HUES48 (cell line): ENCODE results near the gene OR10R2.
A peak's percentile ranks its signal among the peaks of the same experiment; 100 is the strongest.

Source experiments
- H3K27ac ChIP-seq: one replicate; pipeline ENCODE4 v1.7.0; 2013; ENCODE audit warnings: low read depth, low read length, inconsistent platforms
- H3K27me3 ChIP-seq: 2 replicates; pipeline ENCODE4 v1.6.1; 2013; ENCODE audit warnings: mild to moderate bottlenecking, low read length; ENCODE audit not compliant: control insufficient read depth, insufficient read depth
- H3K36me3 ChIP-seq: 2 replicates; pipeline ENCODE4 v1.6.1; 2013; ENCODE audit warnings: low read length; ENCODE audit not compliant: control insufficient read depth, insufficient read depth
- H3K4me1 ChIP-seq: 2 replicates; pipeline ENCODE4 v1.6.1; 2013; ENCODE audit warnings: mild to moderate bottlenecking, low read length; ENCODE audit not compliant: control insufficient read depth, insufficient read depth
- H3K4me3 ChIP-seq: 2 replicates; pipeline ENCODE4 v1.5.1; 2013; ENCODE audit warnings: mild to moderate bottlenecking, low read depth, low read length
- H3K9ac ChIP-seq: 2 replicates; pipeline ENCODE4 v1.6.1; 2013; ENCODE audit warnings: mild to moderate bottlenecking, low read depth, low read length, moderate library complexity
- H3K9me3 ChIP-seq: 2 replicates; pipeline ENCODE4 v1.6.1; 2013; ENCODE audit warnings: low read length; ENCODE audit not compliant: control insufficient read depth, insufficient read depth

Gene OR10R2

GRCh38 chr1:158527190-158527815 is 55.3 kb downstream of the OR10R2 start:
- peaks cover 10% of the 10 kb centered on the region; the same call in 1 of the 2 replicates for H3K4me1 ChIP-seq

More at GRCh38 chr1:158527190-158527815, 55.3 kb downstream of the OR10R2 start:
- H3K36me3 ChIP-seq: no peaks in the 10 kb centered on the region
- H3K9ac ChIP-seq: no peak overlapping the region
- H3K4me3 ChIP-seq: no peak overlapping the region
- no peaks in the 10 kb centered on the region for H3K9me3 ChIP-seq
- no peaks in the 10 kb centered on the region for H3K27me3 ChIP-seq
- H3K27ac ChIP-seq: peak overlapping the region; percentile 0
